Central memory CD8-positive, alpha-beta T cell (primary cell): ENCODE measurements around the gene OR51F1.
"Not testable (repeated sequence)": the region's sequence is repeated elsewhere in the genome, so short reads cannot be mapped to it uniquely, and the experiment has no call there.

Source experiments
- ATAC-seq: fragments of 150-1000 bp; cut with Tn5 transposase; replicated peaks from 2 replicates; pipeline ENCODE4 v1.10.0; 2022; ENCODE audit warnings: mild to moderate bottlenecking, moderate FRiP score, moderate number of reproducible peaks; ENCODE audit not compliant: poor library complexity, severe bottlenecking; ENCODE audit errors: extremely low read depth
- DNase-seq, 2 donors: peaks; one replicate each; pipeline ENCODE4 v3.0.0; 2021; ENCODE audit warnings: low spot score in 2 of 2
- H3K27ac Mint-ChIP-seq: one replicate; pipeline ENCODE4 v1.8.0; 2022; ENCODE audit warnings: low read depth, mild to moderate bottlenecking, moderate library complexity, mixed read lengths
- H3K27me3 Mint-ChIP-seq: one replicate; pipeline ENCODE4 v1.8.0; 2022; ENCODE audit warnings: mixed read lengths
- H3K36me3 Mint-ChIP-seq: one replicate; pipeline ENCODE4 v1.8.0; 2022; ENCODE audit warnings: mild to moderate bottlenecking, moderate library complexity, mixed read lengths; ENCODE audit not compliant: insufficient read depth
- H3K4me1 Mint-ChIP-seq: one replicate; pipeline ENCODE4 v1.8.0; 2022; ENCODE audit warnings: mixed read lengths
- H3K4me3 Mint-ChIP-seq: one replicate; pipeline ENCODE4 v1.8.0; 2022; ENCODE audit warnings: mild to moderate bottlenecking, moderate library complexity, mixed read lengths
- H3K9me3 Mint-ChIP-seq: one replicate; pipeline ENCODE4 v1.8.0; 2022; ENCODE audit warnings: mixed read lengths

The OR51F1 gene

GRCh38 chr11:4769838-4770237, at the start of gene OR51F1:
Gene OR51F1, minus strand, starts transcription at chr11:4769938. Its CDS starts 0 bp downstream, at chr11:4769938.
- no peak for ATAC-seq
- Mint-ChIP-seq H3K27ac (no peak within 1 kb of the TSS), H3K36me3 (no peaks in the 10 kb centered on the region), H3K9me3 (no peaks in the 10 kb centered on the region), H3K27me3 (peaks cover 8% of the 10 kb centered on the region), H3K4me3 (no peak within 1 kb of the TSS), H3K4me1 (no peaks in the 10 kb centered on the region)
- DNase-seq: no peak

DNA sequence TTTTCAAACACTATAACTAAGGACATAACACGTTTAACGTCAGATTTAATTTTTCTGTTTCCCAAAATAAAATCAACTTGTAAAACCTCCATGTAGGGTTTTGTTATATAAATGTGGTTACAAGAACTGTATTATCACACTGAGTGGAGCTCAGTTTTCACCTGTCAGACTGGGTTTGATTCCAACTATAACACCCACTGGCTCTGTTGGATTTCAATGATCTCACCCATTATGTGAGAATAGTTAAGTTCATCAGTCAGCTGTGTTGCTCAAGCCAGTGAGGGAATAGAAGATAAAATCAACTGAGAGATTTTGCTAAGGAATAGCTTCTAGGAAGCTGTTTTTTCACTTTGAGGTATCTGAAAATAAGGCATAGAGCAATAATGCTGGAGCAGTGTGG, 39.5 kb upstream of the OR51F1 start:
- Mint-ChIP-seq H3K36me3 (no peaks in the 10 kb centered on the region), H3K4me1 (no peaks in the 10 kb centered on the region), H3K27me3 (peaks cover 8% of the 10 kb centered on the region), H3K4me3 (no peak overlapping the region), H3K9me3 (no peaks in the 10 kb centered on the region), H3K27ac (no peak overlapping the region)
- DNase-seq (no peak), ATAC-seq (no peak)

GRCh38 chr11:4808476-4808875, 38.7 kb upstream of the OR51F1 start:
- ATAC-seq (no peak), DNase-seq (no peak)
- H3K4me3 Mint-ChIP-seq: no peak overlapping the region
- H3K9me3 Mint-ChIP-seq: peaks cover 5% of the 10 kb centered on the region
- H3K27ac Mint-ChIP-seq: no peak overlapping the region
- H3K36me3 Mint-ChIP-seq: no peaks in the 10 kb centered on the region
- no peaks in the 10 kb centered on the region for H3K4me1 Mint-ChIP-seq
- peaks cover 8% of the 10 kb centered on the region for H3K27me3 Mint-ChIP-seq

- no peak for DNase-seq
- no peak within 1 kb of the TSS for H3K4me3 Mint-ChIP-seq
- H3K9me3 Mint-ChIP-seq: peaks cover 5% of the 10 kb centered on the region
- H3K27me3 Mint-ChIP-seq: no peaks in the 10 kb centered on the region
- no peak for ATAC-seq
- no peak within 1 kb of the TSS for H3K27ac Mint-ChIP-seq
- no peaks in the 10 kb centered on the region for H3K36me3 Mint-ChIP-seq
- no peaks in the 10 kb centered on the region for H3K4me1 Mint-ChIP-seq
Measured at GRCh38 chr11:4804280-4804679, 34.5 kb upstream of the OR51F1 start, which contains the start of gene OR52R1. Gene OR52R1, minus strand, starts transcription at chr11:4804380. Its CDS starts 0 bp downstream, at chr11:4804380.

DNA sequence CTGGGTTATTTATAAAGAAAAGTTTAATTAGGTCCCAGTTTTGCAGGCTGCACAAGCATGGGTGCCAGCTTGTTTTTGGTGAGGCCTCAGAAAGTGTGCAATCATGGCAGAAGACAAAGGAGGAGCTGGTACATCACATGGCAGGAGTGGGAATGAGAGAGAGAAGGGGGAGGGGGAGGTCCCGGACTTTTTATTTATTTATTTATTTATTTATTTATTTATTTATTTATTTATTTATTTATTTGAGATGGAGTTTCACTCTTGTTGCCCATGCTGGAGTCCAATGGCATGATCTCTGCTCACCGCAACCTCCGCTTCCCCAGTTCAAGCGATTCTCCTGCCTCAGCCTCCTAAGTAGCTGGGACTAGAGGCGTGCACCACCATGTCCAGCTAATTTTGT, 31.6 kb upstream of the OR51F1 start:
- not testable (repeated sequence) for H3K4me3 Mint-ChIP-seq, H3K9me3 Mint-ChIP-seq, H3K27me3 Mint-ChIP-seq, ATAC-seq, DNase-seq, H3K36me3 Mint-ChIP-seq, H3K27ac Mint-ChIP-seq, H3K4me1 Mint-ChIP-seq

GRCh38 chr11:4798427-4799183, 28.9 kb upstream of the OR51F1 start:
- no peak for DNase-seq
- Mint-ChIP-seq H3K27me3 (no peaks in the 10 kb centered on the region), H3K9me3 (peaks cover under 1% of the 10 kb centered on the region), H3K36me3 (no peaks in the 10 kb centered on the region), H3K27ac (no peak overlapping the region), H3K4me3 (no peak overlapping the region), H3K4me1 (no peaks in the 10 kb centered on the region)
- ATAC-seq: no peak

- Mint-ChIP-seq H3K4me1 (no peaks in the 10 kb centered on the region), H3K27ac (no peak overlapping the region), H3K4me3 (no peak overlapping the region), H3K36me3 (no peaks in the 10 kb centered on the region), H3K27me3 (peaks cover 8% of the 10 kb centered on the region), H3K9me3 (no peaks in the 10 kb centered on the region)
- DNase-seq: no peak
- no peak for ATAC-seq
Measured at GRCh38 chr11:4797206-4797605, 27.5 kb upstream of the OR51F1 start.

DNA sequence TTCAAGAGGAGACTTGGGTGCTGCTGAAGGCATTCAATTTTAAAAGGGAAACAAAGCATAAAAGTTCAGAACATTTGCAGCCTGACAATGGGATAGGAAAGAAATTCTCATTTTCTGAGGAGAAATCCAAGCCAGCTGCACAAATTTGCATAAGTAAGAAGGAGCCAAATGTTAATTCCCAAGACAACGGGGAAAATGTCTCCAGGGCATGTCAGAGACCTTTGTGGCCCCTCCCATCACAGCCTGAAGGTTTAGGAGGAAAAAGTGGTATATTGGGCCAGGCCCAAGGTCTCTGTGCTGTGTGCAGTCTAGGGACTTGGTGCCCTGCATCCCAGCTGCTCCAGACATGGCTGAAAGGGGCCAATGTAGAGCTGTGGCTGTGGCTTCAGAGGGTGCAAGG, 12.7 kb upstream of the OR51F1 start:
- peaks cover 6% of the 10 kb centered on the region for H3K9me3 Mint-ChIP-seq
- no peak overlapping the region for H3K27ac Mint-ChIP-seq
- ATAC-seq (no peak), DNase-seq (no peak)
- H3K36me3 Mint-ChIP-seq: no peaks in the 10 kb centered on the region
- no peaks in the 10 kb centered on the region for H3K4me1 Mint-ChIP-seq
- no peak overlapping the region for H3K4me3 Mint-ChIP-seq
- peaks cover 30% of the 10 kb centered on the region for H3K27me3 Mint-ChIP-seq

DNA sequence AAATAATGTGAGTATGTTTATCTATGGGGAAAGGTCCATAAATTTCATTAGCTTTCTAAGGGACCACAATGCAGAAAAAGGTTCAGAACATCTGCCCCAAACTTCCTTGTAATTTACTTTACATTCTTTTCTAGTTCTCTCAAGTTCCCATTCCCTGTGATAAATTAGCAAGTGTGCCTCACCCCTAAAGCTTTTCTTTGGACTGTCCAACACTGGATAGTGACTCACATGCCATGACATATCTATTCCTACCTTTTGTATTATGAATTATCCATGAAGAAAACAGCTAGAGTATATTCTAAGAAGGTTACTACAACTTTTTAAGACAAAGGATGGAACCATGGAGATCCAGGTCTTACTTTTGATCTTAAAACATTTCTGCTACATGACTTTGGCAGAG, 1.6 kb downstream of the OR51F1 start:
- H3K27ac Mint-ChIP-seq: no peak overlapping the region
- no peaks in the 10 kb centered on the region for H3K4me1 Mint-ChIP-seq
- no peak for DNase-seq
- H3K36me3 Mint-ChIP-seq: no peaks in the 10 kb centered on the region
- peaks cover 8% of the 10 kb centered on the region for H3K27me3 Mint-ChIP-seq
- ATAC-seq: no peak
- no peaks in the 10 kb centered on the region for H3K9me3 Mint-ChIP-seq
- H3K4me3 Mint-ChIP-seq: no peak overlapping the region

DNA sequence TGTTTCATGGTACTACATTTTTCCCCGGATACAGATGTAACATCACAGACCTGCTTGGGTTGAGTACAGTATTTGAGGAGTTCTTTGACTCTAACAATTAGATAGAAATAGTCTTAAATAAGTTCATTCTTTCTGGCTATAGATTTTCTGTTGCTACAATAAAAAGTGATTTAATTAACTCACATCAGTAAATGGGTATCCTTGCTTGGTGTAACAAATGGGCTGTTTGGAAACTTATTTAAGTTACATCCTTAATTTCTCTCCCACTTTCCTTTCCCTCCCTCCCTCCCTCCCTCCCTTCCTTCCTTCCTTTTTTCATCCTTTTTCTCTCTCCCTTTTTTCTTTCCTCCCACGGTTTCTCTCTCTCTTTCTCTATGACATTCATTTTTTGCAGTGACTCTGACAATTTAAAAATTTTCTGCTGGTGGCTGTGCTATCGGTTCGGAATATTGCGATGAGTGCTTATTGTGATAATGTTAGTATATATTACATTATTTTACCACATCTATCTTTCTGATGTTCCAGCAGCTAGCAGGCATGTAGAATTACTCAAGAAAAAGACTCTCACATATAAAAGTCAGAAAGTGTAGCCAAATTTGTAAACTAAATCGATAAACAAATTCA, 3.2 kb downstream of the OR51F1 start:
- peaks cover 8% of the 10 kb centered on the region for H3K27me3 Mint-ChIP-seq
- DNase-seq: no peak

DNA sequence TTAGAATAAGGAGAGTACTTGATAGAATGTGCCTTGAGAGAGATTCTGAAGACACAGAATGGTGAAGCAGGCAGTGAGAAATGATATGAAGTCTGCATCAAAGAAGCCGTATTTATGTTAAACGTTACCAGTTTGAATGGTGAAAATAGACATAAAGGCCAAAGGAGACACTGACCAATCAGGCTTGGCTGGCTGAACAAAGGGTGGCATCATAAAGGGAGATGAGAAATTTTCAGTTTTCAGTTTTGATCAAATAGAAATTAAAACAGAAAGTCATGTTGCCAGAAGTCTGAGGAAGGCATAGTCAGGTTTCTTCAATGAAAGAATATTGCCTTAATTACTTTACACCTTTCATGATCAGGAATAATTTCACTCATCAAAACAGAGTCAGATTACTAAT, 6.6 kb downstream of the OR51F1 start:
- no peak overlapping the region for H3K4me3 Mint-ChIP-seq

More for the DNA sequence above, 3.2 kb downstream of the OR51F1 start:
- H3K9me3 Mint-ChIP-seq: no peaks in the 10 kb centered on the region
- no peak for ATAC-seq
- no peak overlapping the region for H3K27ac Mint-ChIP-seq
- no peak overlapping the region for H3K4me3 Mint-ChIP-seq
- no peaks in the 10 kb centered on the region for H3K4me1 Mint-ChIP-seq
- H3K36me3 Mint-ChIP-seq: no peaks in the 10 kb centered on the region

DNA sequence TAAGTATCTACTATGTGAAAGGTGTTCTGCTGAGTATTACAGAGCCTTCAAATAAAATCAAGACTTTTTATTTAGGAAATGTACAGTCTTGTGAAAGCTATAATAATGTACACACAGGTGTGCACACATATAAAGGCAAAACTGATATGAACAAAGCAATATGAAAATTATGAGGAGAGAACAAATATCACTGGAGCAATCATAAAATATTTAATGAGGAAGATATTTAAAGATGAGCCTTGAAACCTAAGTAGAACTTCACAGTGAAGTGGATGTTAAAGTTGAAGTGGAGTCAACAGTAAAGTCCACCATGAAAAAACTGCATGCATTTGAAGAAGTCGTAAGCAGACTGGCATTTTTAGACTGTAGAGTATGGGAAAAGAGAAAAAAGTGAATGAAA, 18.5 kb downstream of the OR51F1 start:
- no peak for ATAC-seq
- Mint-ChIP-seq H3K36me3 (no peaks in the 10 kb centered on the region), H3K9me3 (no peaks in the 10 kb centered on the region)

More for the DNA sequence above, 6.6 kb downstream of the OR51F1 start:
- DNase-seq: no peak
- no peaks in the 10 kb centered on the region for H3K9me3 Mint-ChIP-seq
- H3K27me3 Mint-ChIP-seq: peaks cover under 1% of the 10 kb centered on the region
- no peak overlapping the region for H3K27ac Mint-ChIP-seq
- no peak for ATAC-seq
- no peaks in the 10 kb centered on the region for H3K36me3 Mint-ChIP-seq
- H3K4me1 Mint-ChIP-seq: no peaks in the 10 kb centered on the region

GRCh38 chr11:4748438-4748837, 21.3 kb downstream of the OR51F1 start:
- peaks cover 42% of the 10 kb centered on the region for H3K27me3 Mint-ChIP-seq
- no peak for ATAC-seq

More for the DNA sequence above, 18.5 kb downstream of the OR51F1 start:
- no peak for DNase-seq
- Mint-ChIP-seq H3K4me1 (no peaks in the 10 kb centered on the region), H3K27ac (no peak overlapping the region), H3K27me3 (peaks cover 31% of the 10 kb centered on the region), H3K4me3 (no peak overlapping the region)

More at GRCh38 chr11:4748438-4748837, 21.3 kb downstream of the OR51F1 start:
- H3K36me3 Mint-ChIP-seq: no peaks in the 10 kb centered on the region
- H3K4me1 Mint-ChIP-seq: no peaks in the 10 kb centered on the region
- no peak overlapping the region for H3K4me3 Mint-ChIP-seq
- no peak for DNase-seq
- no peak overlapping the region for H3K27ac Mint-ChIP-seq
- no peaks in the 10 kb centered on the region for H3K9me3 Mint-ChIP-seq
